ENCODE data around the gene NFIB. TPM values are rescaled to one million over a fixed set of nuclear protein-coding genes. Genes with fewer than 3 reads are reported as not detected.

The NFIB gene
- total RNA-seq, 1 donor from 2014 or later: 119 TPM

- DNase-seq (ENCODE audit: extremely low read depth, low read depth, low spot score): no peak
Measured at GRCh38 chr9:14281136-14281795, 32.7 kb downstream of the NFIB start.

- no peak for DNase-seq (ENCODE audit: extremely low read depth, low read depth, low spot score)
Measured at GRCh38 chr9:14279671-14280070, 34.3 kb downstream of the NFIB start.

- DNase-seq (ENCODE audit: extremely low read depth, low read depth, low spot score): no peak
Measured at GRCh38 chr9:14278291-14278721, 35.6 kb downstream of the NFIB start.

DNA sequence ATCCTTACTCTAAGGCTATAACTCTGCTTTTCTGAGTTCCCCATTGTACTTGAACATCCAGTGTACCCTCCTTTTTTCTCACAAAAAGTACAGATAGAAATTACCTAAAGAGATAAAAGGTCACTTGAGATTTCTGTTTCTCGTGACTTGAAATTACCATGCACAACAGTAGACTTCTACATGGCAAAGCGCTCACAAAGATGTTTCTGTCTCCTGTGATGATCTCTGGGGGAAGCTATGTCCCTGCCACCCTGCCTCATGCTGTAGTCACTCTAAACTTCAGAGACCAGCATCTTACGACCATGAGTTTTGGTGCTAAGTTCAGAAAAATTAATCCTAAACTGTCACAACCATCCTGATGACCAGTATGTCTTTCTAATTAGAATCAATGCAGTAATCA, 36.2 kb downstream of the NFIB start:
- no peak for DNase-seq (ENCODE audit: extremely low read depth, low read depth, low spot score)

DNA sequence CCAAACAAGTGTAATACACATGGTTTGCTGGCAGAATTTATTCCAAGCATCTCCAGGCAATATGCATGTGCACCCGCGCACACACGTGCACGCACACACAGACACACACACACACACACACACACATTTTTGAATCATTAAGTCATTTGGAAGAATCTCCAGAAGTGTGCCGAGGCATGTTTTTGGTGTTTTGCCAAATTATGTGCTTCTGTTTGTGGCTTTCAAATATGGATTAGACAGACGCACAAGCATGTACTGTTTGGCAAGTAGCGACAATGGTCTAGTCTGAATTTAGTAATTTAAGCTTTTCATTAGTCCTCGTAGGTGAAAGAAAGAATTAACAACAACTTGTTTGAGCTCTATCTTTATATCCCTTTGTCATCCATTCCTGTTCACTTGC, 36.7 kb downstream of the NFIB start:
- DNase-seq (ENCODE audit: extremely low read depth, low read depth, low spot score): peak; percentile 36

GRCh38 chr9:14275331-14275730, 38.6 kb downstream of the NFIB start:
- no peak for DNase-seq (ENCODE audit: extremely low read depth, low read depth, low spot score)

- peak; percentile 63 for DNase-seq (ENCODE audit: extremely low read depth, low read depth, low spot score)
Measured at GRCh38 chr9:14273696-14274121, 40.2 kb downstream of the NFIB start.

GRCh38 chr9:14272927-14273528, 40.9 kb downstream of the NFIB start:
- DNase-seq (ENCODE audit: extremely low read depth, low read depth, low spot score): no peak

- DNase-seq (ENCODE audit: extremely low read depth, low read depth, low spot score): peak; percentile 48
Measured at GRCh38 chr9:14271093-14271673, 42.8 kb downstream of the NFIB start.

GRCh38 chr9:14270358-14271092, 43.4 kb downstream of the NFIB start:
- no peak for DNase-seq (ENCODE audit: extremely low read depth, low read depth, low spot score)

GRCh38 chr9:14269916-14270315, 44.0 kb downstream of the NFIB start:
- no peak for DNase-seq (ENCODE audit: extremely low read depth, low read depth, low spot score)

- DNase-seq (ENCODE audit: extremely low read depth, low read depth, low spot score): no peak
Measured at GRCh38 chr9:14263707-14264483, 50.0 kb downstream of the NFIB start.

DNA sequence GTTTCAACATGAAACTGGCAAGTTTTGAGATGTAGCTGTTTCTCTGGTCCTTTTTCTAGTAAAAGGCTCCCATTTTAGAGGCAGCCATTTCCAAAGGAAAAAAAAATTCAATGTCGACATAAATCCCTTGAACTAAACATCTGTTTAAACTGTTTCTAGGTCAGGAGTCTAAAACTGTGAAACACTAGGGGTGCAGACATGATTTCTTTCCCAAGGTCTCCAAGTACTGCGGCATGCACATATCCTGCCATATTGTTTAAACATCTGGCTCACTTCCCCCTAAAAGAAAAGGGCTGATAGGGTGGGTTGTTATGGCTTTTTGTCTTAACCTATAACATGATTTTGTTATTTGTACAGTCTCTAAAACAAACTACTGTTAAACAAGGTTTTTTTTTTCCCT, 51.1 kb downstream of the NFIB start:
- DNase-seq (ENCODE audit: extremely low read depth, low read depth, low spot score): no peak

- DNase-seq (ENCODE audit: extremely low read depth, low read depth, low spot score): no peak
Measured at GRCh38 chr9:14261616-14262015, 52.3 kb downstream of the NFIB start.

- no peak for DNase-seq (ENCODE audit: extremely low read depth, low read depth, low spot score)
Measured at GRCh38 chr9:14260101-14260500, 53.8 kb downstream of the NFIB start.

GRCh38 chr9:14258660-14259239, 55.2 kb downstream of the NFIB start:
- no peak for DNase-seq (ENCODE audit: extremely low read depth, low read depth, low spot score)

- DNase-seq (ENCODE audit: extremely low read depth, low read depth, low spot score): no peak
Measured at GRCh38 chr9:14258156-14258555, 55.8 kb downstream of the NFIB start.

DNA sequence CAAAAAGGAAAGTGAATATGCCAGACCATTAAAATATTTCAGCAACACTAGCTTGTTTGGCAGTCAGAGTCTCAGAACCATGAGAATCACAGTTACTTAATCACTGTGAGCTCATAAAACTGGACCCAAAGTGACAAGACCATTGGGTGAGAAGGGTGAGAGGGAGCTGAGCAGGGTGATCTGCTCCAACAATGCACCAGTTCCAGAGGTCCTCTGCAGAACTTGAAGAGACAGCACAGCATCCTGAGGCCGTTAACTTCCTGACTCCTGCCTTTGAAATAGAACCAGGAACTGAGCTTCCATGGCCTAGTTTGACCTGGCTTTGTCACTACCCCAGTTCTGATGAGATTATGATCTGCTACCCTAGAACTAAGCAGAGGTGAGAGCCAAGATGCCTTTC, 57.4 kb downstream of the NFIB start:
- no peak for DNase-seq (ENCODE audit: extremely low read depth, low read depth, low spot score)

GRCh38 chr9:14251154-14252071, 62.5 kb downstream of the NFIB start:
- no peak for DNase-seq (ENCODE audit: extremely low read depth, low read depth, low spot score)

All from glomerular endothelial cell (primary cell).